IPS-20b (cell line): Measurements from ENCODE around the gene ARHGEF7.

Experiments
- H3K27ac ChIP-seq: one replicate; pipeline ENCODE4 v1.5.1; 2013; ENCODE audit warnings: low read length
- H3K27me3 ChIP-seq: 2 replicates; pipeline ENCODE4 v1.6.1; 2013; ENCODE audit warnings: mild to moderate bottlenecking, low read length, inconsistent platforms; ENCODE audit not compliant: insufficient read depth
- H3K36me3 ChIP-seq: 2 replicates; pipeline ENCODE4 v1.6.1; 2013; ENCODE audit warnings: low read depth, mild to moderate bottlenecking, inconsistent platforms, low read length, moderate library complexity; ENCODE audit not compliant: insufficient read depth
- H3K4me1 ChIP-seq: 2 replicates; pipeline ENCODE4 v1.6.1; 2013; ENCODE audit warnings: mild to moderate bottlenecking, control low read depth, inconsistent platforms, low read length, moderate library complexity; ENCODE audit not compliant: insufficient read depth
- H3K4me3 ChIP-seq: 2 replicates; pipeline ENCODE4 v1.5.1; 2013; ENCODE audit warnings: mild to moderate bottlenecking, low read length, inconsistent platforms
- H3K9ac ChIP-seq: 2 replicates; pipeline ENCODE4 v1.6.1; 2013; ENCODE audit warnings: low read depth, mild to moderate bottlenecking, inconsistent platforms, low read length, moderate library complexity
- H3K9me3 ChIP-seq: 2 replicates; pipeline ENCODE4 v1.6.1; 2013; ENCODE audit warnings: mild to moderate bottlenecking, low read depth, low read length, inconsistent platforms; ENCODE audit not compliant: insufficient read depth

ARHGEF7 gene

DNA sequence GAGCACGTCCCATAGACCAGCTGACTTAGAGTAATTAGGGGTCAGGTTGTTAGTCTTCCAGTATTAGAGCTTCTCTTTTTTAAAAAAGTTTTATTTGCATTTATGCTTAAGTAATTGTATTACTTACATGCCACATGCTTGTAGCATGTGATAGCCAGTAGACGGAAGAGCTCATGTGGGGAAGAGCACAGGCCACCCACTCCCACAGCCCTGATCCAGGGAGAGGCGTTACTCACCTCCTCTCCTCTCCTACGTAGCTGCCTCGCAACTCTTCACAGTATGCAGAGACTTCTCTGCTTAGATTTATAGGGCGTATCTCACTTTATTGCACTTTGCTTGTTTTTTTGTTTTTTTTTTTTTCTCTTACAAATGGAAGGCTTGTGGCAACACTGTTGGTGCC, 110.1 kb downstream of the ARHGEF7 start:
- Histone ChIP-seq H3K4me3 (no peak overlapping the region), H3K36me3 (peaks cover 9% of the 10 kb centered on the region; the same call in 1 of the 2 replicates), H3K9me3 (no peaks in the 10 kb centered on the region), H3K27me3 (no peaks in the 10 kb centered on the region), H3K4me1 (peaks cover 9% of the 10 kb centered on the region), H3K9ac (no peak overlapping the region), H3K27ac (no peak overlapping the region)

DNA sequence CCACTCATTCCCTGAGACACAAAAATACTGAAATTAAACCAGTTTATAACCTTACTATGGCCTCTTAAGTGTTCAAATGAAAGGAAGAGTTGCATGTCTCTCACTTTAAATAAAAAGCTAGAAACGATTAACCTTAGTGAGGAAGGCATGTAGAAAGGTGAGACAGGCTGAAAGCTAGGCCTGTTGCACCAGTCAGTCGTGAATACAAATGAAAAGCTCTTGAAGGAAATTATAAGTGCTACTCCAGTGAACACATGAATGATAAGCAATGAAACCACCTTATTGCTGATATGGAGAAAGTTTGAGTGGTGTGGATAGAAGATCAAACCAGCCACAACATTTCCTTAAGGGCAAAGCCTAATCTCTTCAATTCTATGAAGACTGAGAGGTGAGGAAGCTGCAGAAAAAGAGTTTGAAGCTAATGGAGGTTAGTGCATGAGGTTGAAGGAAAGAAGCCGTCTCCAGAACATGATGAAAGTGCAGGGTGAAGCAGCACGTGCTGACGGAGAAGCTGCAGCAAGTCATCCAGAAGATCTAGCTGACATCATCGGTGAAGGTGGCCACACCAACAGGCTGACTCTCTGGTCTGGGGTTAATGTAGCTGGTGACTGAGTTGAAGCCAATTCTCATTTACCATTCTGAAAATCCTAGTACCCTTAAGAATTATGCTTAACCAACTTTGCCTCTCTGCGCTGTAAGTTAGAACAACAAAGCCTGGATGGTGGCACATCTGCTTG, 110.9 kb downstream of the ARHGEF7 start:
- Histone ChIP-seq H3K27me3 (no peaks in the 10 kb centered on the region), H3K27ac (no peak overlapping the region), H3K9ac (no peak overlapping the region), H3K36me3 (peaks cover 9% of the 10 kb centered on the region; the same call in 1 of the 2 replicates), H3K4me1 (peaks cover 13% of the 10 kb centered on the region; the same call in 1 of the 2 replicates), H3K9me3 (no peaks in the 10 kb centered on the region), H3K4me3 (no peak overlapping the region)

DNA sequence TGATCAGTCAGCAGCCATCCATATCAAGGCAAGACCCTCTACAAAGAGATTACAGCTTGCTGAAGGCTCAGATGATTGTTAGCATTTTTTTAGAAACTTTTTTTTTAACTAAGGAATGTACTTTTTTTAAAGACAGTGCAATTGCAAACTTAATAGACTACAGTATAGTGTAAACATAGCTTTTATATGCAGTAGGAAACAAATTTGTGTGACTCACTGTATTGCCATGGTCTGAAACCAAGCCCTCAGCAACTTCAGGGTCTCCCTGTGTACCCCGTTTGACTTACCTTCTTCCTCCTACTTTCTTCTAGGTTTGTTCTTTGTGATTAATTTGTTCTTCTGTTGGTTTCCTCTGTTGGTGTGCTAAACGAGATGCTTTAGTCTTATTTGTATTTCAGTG, 112.3 kb downstream of the ARHGEF7 start:
- no peak overlapping the region for H3K4me3 ChIP-seq
- H3K36me3 ChIP-seq, result peaks cover 9% of the 10 kb centered on the region; the same call in 1 of the 2 replicates
- H3K27me3 ChIP-seq, result no peaks in the 10 kb centered on the region
- H3K9me3 ChIP-seq, result no peaks in the 10 kb centered on the region
- H3K9ac ChIP-seq, result no peak overlapping the region
- no peak overlapping the region for H3K27ac ChIP-seq
- peaks cover 13% of the 10 kb centered on the region; the same call in 1 of the 2 replicates for H3K4me1 ChIP-seq

DNA sequence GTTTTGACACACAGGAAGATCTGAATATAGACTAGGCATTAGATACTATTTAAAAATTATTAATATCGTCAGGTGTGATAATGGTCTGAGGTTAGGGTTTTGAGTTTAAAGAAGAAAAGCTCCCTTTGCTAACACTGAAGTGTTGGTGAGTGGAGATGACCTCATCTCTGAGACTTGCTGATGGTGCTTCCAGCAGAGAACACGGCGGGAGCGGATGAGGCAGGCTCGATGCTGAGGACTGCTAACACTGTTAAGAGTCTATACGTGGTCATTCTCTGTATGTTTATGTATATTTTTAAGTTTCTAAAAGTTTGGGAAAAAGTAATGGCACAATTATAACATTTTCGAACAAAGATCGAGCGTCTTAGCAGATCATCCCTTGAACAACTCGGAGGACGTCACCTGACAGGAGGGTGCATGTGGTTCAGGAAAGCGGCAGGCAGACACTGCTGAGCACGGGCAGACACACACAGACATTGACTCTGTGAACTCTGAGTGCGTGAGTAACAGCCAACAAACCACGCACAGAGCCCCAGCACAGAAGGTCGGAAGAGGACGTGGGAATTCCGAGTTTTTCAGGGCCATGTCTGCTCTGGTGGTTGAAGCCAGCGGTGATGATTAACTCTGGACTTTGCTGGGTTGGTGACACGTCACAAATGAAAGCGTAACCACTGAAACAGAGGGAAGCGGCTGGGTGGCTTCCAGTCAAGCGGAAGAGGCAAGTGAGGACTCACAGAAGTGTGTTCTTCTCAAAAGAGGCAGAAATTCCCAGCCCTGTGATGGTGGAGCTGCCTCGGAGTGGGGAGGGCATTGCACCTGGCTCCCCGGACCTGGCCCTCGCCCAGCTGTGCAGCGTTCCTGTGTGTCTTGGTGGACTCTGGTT, 113.4 kb downstream of the ARHGEF7 start:
- no peak overlapping the region for H3K9ac ChIP-seq
- no peak overlapping the region for H3K27ac ChIP-seq
- H3K27me3 ChIP-seq, result no peaks in the 10 kb centered on the region
- peaks cover 13% of the 10 kb centered on the region; the same call in 1 of the 2 replicates for H3K4me1 ChIP-seq
- no peaks in the 10 kb centered on the region for H3K9me3 ChIP-seq
- no peak overlapping the region for H3K4me3 ChIP-seq
- H3K36me3 ChIP-seq, result peaks cover 16% of the 10 kb centered on the region; the same call in 1 of the 2 replicates

DNA sequence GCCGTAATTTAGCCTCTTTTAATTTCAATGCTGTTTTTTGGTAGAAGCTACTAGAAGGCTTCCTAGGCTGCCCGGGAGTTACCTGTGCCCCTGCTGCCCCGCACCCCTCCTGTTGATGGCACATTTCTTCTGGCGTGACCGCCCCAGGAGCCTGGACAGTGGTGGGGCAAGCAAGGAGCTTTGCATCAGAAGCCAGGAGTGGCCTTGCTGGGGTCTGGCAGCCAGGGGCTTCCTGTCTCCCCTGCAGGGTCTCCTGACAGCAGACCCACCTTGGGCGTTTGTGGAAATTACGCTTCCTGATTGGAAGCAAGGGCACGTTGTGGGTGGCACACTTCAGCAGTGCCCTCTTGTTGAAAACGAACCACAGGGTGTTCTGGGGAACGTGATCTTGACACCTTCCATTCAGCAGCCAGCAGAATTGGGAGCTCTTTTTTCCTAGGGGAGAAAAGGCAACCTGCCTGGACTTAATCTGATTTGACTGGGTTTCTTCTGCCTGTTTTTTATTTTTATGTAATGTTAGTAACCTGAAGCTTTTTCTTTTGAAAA, 115.3 kb downstream of the ARHGEF7 start:
- Histone ChIP-seq H3K9ac (no peak overlapping the region), H3K4me3 (no peak overlapping the region), H3K27me3 (no peaks in the 10 kb centered on the region), H3K4me1 (peaks cover 13% of the 10 kb centered on the region; the same call in 1 of the 2 replicates), H3K27ac (no peak overlapping the region), H3K9me3 (no peaks in the 10 kb centered on the region), H3K36me3 (peaks cover 27% of the 10 kb centered on the region)

DNA sequence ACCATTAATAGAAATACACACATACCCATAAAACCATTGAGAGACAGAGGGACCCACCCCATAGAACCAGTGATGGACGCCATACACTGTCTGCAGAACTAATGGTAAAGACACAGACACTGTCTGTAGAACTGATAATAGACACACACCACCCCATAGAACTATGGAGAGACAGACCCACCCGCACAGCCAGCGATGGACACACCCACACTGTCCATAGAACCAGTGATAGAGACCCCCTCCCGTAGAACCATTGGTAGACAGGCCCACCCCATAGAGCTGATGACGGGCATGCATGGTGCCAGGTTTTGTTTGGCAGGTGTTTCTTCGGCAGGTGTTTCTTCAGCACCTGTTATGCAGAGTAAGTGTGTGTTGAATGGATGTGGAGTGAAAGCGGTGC, 117.1 kb downstream of the ARHGEF7 start:
- H3K27ac ChIP-seq, result no peak overlapping the region
- no peak overlapping the region for H3K9ac ChIP-seq
- no peak overlapping the region for H3K4me3 ChIP-seq
- H3K4me1 ChIP-seq, result peaks cover 13% of the 10 kb centered on the region; the same call in 1 of the 2 replicates
- H3K27me3 ChIP-seq, result no peaks in the 10 kb centered on the region
- peaks cover 18% of the 10 kb centered on the region for H3K36me3 ChIP-seq
- H3K9me3 ChIP-seq, result no peaks in the 10 kb centered on the region

DNA sequence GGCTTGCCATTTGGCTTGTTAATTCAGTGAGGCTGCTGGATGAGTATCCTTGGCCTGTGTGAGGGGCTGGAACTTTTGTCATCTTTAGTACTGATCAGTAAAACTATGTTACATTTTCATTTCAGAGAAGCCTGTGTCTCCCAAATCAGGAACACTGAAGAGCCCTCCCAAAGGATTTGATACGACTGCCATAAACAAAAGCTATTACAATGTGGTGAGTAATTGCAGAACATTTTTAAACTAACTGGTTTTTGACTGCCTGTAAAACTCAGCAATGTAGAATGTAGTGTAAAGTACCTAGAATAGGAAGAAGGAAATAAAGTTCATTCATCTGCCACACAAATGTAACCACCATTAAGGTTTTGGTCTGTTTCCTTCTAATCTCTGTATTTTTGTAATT, 118.0 kb downstream of the ARHGEF7 start:
- peaks cover 7% of the 10 kb centered on the region; the same call in 1 of the 2 replicates for H3K4me1 ChIP-seq
- no peaks in the 10 kb centered on the region for H3K9me3 ChIP-seq
- H3K36me3 ChIP-seq, result peaks cover 18% of the 10 kb centered on the region
- H3K27me3 ChIP-seq, result no peaks in the 10 kb centered on the region
- no peak overlapping the region for H3K9ac ChIP-seq
- H3K4me3 ChIP-seq, result no peak overlapping the region
- H3K27ac ChIP-seq, result no peak overlapping the region

DNA sequence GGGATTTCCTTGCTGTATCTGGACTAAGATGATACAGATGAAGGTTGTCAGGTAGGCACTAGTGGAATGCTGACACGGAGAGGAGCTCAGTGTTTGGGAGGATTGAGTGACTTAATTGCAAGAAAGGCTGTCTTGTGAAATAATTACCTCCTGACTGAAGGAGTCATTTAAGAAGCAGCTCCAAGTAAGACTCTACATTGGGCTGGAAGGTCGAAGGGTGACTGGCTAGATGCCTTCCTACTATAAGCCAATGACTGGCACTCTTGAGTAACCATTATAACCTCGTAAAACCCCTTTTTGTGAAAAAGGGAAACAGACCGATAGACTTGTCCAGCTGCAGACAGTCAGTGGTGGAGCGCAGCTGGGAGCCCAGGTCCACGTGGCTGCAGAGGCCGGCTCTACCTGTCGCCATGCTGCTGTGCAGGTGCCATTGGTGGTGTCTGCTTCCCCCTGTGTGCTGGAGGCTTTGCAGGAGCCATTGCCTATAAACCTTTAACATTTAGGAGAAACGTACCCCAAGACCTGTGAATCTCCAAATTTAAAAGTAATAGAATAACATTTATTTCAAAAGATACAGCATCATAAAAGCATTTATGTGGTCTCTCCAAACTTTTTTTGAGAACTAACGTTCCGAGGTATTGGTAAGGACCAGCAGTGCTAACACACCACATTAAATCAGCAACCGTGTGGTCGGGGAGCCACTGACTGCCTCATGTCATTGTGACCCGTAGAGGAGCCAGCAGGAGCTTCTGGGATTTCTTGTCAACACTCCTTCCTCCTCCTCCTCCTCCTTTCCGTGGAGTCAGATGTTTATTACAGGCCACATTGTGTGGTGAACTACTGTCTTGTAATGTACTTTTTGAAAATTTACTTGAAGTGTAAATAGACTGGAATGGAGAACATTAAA, 124.9 kb downstream of the ARHGEF7 start:
- no peak overlapping the region for H3K27ac ChIP-seq
- no peak overlapping the region for H3K9ac ChIP-seq
- H3K36me3 ChIP-seq, result peaks cover 18% of the 10 kb centered on the region
- no peaks in the 10 kb centered on the region for H3K27me3 ChIP-seq
- peaks cover 15% of the 10 kb centered on the region; the same call in 1 of the 2 replicates for H3K4me1 ChIP-seq
- no peak overlapping the region for H3K4me3 ChIP-seq
- no peaks in the 10 kb centered on the region for H3K9me3 ChIP-seq

DNA sequence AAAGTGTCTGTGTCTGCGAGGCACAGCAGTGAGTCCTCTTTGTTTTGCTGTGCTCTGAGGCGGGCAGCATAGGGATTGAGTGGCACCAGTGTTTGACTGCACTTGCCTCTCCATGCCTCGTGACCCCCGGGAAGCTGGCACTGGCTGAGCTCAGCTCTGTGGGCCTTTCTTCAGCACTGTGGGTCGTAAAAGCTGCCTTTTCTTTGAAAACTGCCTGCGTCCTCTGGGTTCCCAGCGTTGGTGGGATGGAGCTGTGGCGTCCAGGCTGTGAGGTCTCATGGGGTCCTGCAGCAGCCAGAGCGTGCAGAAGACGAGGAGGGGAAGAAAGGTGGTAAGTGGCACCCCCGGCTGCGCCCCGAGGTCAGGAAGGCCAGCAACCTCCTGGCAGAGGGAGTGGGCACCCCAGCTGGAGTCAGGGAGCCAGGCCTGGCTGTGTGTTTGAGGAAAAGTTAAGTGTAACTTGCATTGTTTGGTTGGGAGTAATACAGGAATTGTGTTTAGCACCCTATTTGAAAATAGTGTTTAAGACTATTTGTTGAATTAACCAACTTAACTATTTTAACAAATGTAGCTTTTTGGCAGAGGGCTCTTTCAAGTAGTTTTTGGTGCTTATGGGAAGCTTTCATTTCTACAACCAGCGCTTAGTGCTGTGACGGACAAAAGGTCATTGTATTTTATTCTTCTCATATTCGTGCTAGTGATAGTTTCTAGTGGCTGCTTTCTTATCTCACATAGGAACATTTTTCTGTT, 126.1 kb downstream of the ARHGEF7 start:
- Histone ChIP-seq H3K4me3 (no peak overlapping the region), H3K27me3 (no peaks in the 10 kb centered on the region), H3K27ac (no peak overlapping the region), H3K4me1 (peaks cover 15% of the 10 kb centered on the region; the same call in 1 of the 2 replicates), H3K36me3 (peaks cover 30% of the 10 kb centered on the region), H3K9me3 (no peaks in the 10 kb centered on the region), H3K9ac (no peak overlapping the region)

DNA sequence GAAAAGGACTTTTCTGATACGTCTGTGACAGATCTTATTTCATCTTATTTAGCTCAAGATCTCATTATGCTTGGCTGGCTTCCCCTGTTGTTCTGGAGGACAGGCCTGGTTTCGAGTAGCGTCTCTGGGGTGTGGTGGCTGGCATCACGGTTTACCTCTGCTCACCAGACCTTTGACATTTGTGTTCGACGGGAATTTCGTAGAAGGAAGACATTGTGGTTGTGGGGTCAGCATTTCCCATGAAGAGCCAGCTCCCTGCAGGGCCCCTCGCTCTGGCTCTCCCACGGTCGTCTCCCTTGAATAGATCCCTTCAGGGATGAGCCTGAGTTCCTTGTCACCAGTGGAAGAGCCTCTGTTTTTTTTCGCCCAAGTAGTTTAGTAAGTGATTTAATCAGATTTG, 126.8 kb downstream of the ARHGEF7 start:
- Histone ChIP-seq H3K27me3 (no peaks in the 10 kb centered on the region), H3K9ac (no peak overlapping the region), H3K4me1 (peaks cover 15% of the 10 kb centered on the region; the same call in 1 of the 2 replicates), H3K27ac (no peak overlapping the region), H3K4me3 (no peak overlapping the region), H3K9me3 (no peaks in the 10 kb centered on the region), H3K36me3 (peaks cover 36% of the 10 kb centered on the region)
